OCI-LY3 (cell line): Measurements from ENCODE around the gene GMPPA.

Experiments
- H2AFZ ChIP-seq: fragments of 200-600, 300-600 bp; shearing (Covaris generic); 2 replicates; pipeline ENCODE4 v1.6.0; 2014; ENCODE audit warnings: antibody characterized with exemption, low read depth, low read length
- H3K27ac ChIP-seq: fragments of 200-600, 300-600 bp; sonication (generic); 2 replicates; pipeline ENCODE4 v1.5.1; 2014; ENCODE audit warnings: mild to moderate bottlenecking, low read length, moderate library complexity, mixed read lengths
- H3K27me3 ChIP-seq: fragments of 200-600, 300-600 bp; sonication (generic); 2 replicates; pipeline ENCODE4 v1.6.1; 2014; ENCODE audit warnings: low read depth, low read length, mixed read lengths
- H3K36me3 ChIP-seq: fragments of 200-600, 300-600 bp; sonication (generic); replicated peaks from 2 replicates; pipeline ENCODE3; 2014; ENCODE audit warnings: low read depth, low read length, mixed read lengths
- H3K4me1 ChIP-seq: fragments of 300-600, 200-600 bp; sonication (generic); 2 replicates; pipeline ENCODE4 v1.6.1; 2014; ENCODE audit warnings: low read length, mixed read lengths
- H3K4me2 ChIP-seq: fragments of 200-600, 300-600 bp; sonication (generic); 2 replicates; pipeline ENCODE4 v1.6.1; 2014; ENCODE audit warnings: low read length, mixed read lengths
- H3K4me3 ChIP-seq: fragments of 300-600, 200-600 bp; sonication (generic); 2 replicates; pipeline ENCODE4 v1.5.1; 2014; ENCODE audit warnings: antibody characterized with exemption, mild to moderate bottlenecking, low read length, moderate library complexity
- H3K79me2 ChIP-seq: fragments of 300-600, 200-600 bp; shearing (Covaris generic); 2 replicates; pipeline ENCODE4 v1.6.1; 2014; ENCODE audit warnings: mild to moderate bottlenecking, low read length, mixed read lengths
- H3K9ac ChIP-seq: fragments of 300-600, 200-600 bp; shearing (Covaris generic); 2 replicates; pipeline ENCODE4 v1.6.0; 2014; ENCODE audit warnings: mild to moderate bottlenecking, low read length, moderate library complexity
- H3K9me3 ChIP-seq: fragments of 200-600, 300-600 bp; shearing (Covaris generic); 2 replicates; pipeline ENCODE4 v1.6.1; 2014; ENCODE audit warnings: low read length, mixed read lengths; ENCODE audit not compliant: insufficient read depth
- H4K20me1 ChIP-seq: fragments of 200-600, 300-600 bp; sonication (generic); 2 replicates; pipeline ENCODE4 v1.6.1; 2016; ENCODE audit warnings: low read length, mixed read lengths; ENCODE audit not compliant: insufficient read depth
- EZH2phosphoT487 ChIP-seq: fragments of 200-600 bp; shearing (Covaris generic); IDR thresholded peaks from 2 replicates; pipeline ENCODE4 v1.6.1; 2018; ENCODE audit warnings: antibody characterized with exemption, mixed run types, low read depth
- TF ChIP-seq, protein P1 (sequence below): fragments of 200-600, 300-600 bp; sonication (generic); IDR thresholded peaks from 2 replicates; pipeline ENCODE4 v1.5.1; 2014; ENCODE audit warnings: antibody characterized with exemption, low read length, low read depth

The GMPPA gene

DNA sequence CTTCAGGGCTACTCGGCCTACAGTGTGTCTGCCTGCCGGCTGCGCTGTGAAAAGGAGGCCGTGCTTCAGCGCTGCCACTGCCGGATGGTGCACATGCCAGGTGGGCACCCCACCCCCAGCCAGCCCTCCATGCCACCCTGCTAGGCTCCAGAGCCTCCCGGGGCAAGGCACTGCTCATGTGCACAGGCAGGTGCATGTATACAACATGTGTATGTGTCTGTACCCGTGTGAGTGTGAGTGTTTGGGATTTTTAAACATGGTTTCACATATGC lies 33.6 kb downstream of the GMPPA start:
- H3K4me3 ChIP-seq = no peak overlapping the region
- H3K4me2 ChIP-seq = no peak overlapping the region
- no peak for TF ChIP-seq EZH2phosphoT487
- TF ChIP-seq, protein P1, sequence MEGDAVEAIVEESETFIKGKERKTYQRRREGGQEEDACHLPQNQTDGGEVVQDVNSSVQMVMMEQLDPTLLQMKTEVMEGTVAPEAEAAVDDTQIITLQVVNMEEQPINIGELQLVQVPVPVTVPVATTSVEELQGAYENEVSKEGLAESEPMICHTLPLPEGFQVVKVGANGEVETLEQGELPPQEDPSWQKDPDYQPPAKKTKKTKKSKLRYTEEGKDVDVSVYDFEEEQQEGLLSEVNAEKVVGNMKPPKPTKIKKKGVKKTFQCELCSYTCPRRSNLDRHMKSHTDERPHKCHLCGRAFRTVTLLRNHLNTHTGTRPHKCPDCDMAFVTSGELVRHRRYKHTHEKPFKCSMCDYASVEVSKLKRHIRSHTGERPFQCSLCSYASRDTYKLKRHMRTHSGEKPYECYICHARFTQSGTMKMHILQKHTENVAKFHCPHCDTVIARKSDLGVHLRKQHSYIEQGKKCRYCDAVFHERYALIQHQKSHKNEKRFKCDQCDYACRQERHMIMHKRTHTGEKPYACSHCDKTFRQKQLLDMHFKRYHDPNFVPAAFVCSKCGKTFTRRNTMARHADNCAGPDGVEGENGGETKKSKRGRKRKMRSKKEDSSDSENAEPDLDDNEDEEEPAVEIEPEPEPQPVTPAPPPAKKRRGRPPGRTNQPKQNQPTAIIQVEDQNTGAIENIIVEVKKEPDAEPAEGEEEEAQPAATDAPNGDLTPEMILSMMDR = no peak
- H3K79me2 ChIP-seq = no peaks in the 10 kb centered on the region
- H3K9me3 ChIP-seq = no peaks in the 10 kb centered on the region
- H3K27ac ChIP-seq = no peak overlapping the region
- H3K9ac ChIP-seq = no peak overlapping the region
- H3K27me3 ChIP-seq = peaks cover 28% of the 10 kb centered on the region
- H3K4me1 ChIP-seq = no peaks in the 10 kb centered on the region
- no peaks in the 10 kb centered on the region for H4K20me1 ChIP-seq
- H2AFZ ChIP-seq = no peak overlapping the region
- H3K36me3 ChIP-seq = no peaks in the 10 kb centered on the region

DNA sequence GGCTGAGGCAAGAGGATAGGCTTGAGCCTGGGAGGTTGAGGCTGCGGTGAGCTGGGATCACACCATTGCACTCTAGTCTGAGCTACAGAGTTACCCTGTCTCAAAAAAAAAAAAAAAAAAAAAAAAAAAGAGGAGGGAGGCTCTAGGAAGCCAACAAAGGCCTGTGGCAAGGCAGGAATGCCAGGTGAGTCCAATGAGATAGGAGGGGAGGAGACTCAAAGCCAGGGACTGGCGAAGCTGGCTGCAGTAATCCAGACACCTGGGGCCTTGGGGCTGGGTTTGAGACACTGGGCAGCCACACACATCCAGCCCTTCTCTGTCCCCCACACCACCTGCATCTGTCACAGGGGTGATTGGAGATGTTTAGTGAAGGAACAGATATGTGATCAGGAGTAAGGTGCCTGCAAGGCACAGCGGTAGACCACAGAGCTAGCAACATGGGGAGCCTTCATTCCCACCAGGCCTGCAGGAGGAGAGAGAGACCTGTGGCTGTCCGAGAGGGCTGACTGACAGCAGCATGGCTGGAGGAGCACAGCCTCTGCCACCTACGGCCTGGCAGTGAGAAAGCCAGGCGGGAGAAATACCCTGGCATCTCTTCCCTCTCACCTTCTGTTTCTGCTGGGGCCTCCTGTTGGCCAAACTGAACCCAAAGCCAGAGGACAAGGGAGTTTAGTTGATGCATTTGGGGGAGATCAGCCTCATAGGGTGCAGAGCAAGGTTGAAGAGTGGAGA lies 35.4 kb downstream of the GMPPA start:
- H3K27me3 ChIP-seq = peaks cover 18% of the 10 kb centered on the region
- H2AFZ ChIP-seq = no peak overlapping the region

GRCh38 chr2:219536425-219536824 lies 37.7 kb downstream of the GMPPA start:
- Histone ChIP-seq H3K27ac (no peak overlapping the region), H2AFZ (no peak overlapping the region), H3K4me3 (no peak overlapping the region), H3K79me2 (no peaks in the 10 kb centered on the region), H3K9me3 (no peaks in the 10 kb centered on the region), H4K20me1 (peaks cover 7% of the 10 kb centered on the region; the same call in 1 of the 2 replicates), H3K9ac (no peak overlapping the region), H3K4me2 (no peak overlapping the region), H3K4me1 (no peaks in the 10 kb centered on the region), H3K27me3 (peaks cover 8% of the 10 kb centered on the region), H3K36me3 (peaks cover 8% of the 10 kb centered on the region)
- no peak for TF ChIP-seq EZH2phosphoT487
- TF ChIP-seq, protein P1 = no peak

More for the DNA sequence above, 35.4 kb downstream of the GMPPA start:
- TF ChIP-seq EZH2phosphoT487 = no peak
- TF ChIP-seq, protein P1 = no peak
- Histone ChIP-seq H3K79me2 (no peaks in the 10 kb centered on the region), H3K4me3 (no peak overlapping the region), H3K27ac (no peak overlapping the region), H3K9me3 (no peaks in the 10 kb centered on the region), H3K4me2 (no peak overlapping the region), H4K20me1 (no peaks in the 10 kb centered on the region), H3K36me3 (no peaks in the 10 kb centered on the region), H3K9ac (no peak overlapping the region), H3K4me1 (no peaks in the 10 kb centered on the region)

GRCh38 chr2:219536967-219537366 lies 38.3 kb downstream of the GMPPA start:
- Histone ChIP-seq H2AFZ (no peak overlapping the region), H3K27ac (no peak overlapping the region), H3K79me2 (no peaks in the 10 kb centered on the region), H3K4me2 (no peak overlapping the region), H3K9me3 (no peaks in the 10 kb centered on the region), H4K20me1 (peaks cover 7% of the 10 kb centered on the region; the same call in 1 of the 2 replicates), H3K4me1 (peaks cover under 1% of the 10 kb centered on the region), H3K4me3 (no peak overlapping the region), H3K27me3 (peaks cover 4% of the 10 kb centered on the region; the same call in 1 of the 2 replicates), H3K9ac (no peak overlapping the region), H3K36me3 (peaks cover 8% of the 10 kb centered on the region)
- no peak for TF ChIP-seq EZH2phosphoT487
- TF ChIP-seq, protein P1 = no peak
